GM12874 (cell line): ENCODE data around the gene POU4F1.

ENCODE experiments used
- CTCF ChIP-seq: IDR thresholded peaks from 2 replicates; pipeline ENCODE4 v1.5.1; 2011; ENCODE audit warnings: low read depth, mild to moderate bottlenecking, control low read depth, low read length, moderate library complexity; ENCODE audit not compliant: insufficient read depth

POU4F1 gene, protein sequence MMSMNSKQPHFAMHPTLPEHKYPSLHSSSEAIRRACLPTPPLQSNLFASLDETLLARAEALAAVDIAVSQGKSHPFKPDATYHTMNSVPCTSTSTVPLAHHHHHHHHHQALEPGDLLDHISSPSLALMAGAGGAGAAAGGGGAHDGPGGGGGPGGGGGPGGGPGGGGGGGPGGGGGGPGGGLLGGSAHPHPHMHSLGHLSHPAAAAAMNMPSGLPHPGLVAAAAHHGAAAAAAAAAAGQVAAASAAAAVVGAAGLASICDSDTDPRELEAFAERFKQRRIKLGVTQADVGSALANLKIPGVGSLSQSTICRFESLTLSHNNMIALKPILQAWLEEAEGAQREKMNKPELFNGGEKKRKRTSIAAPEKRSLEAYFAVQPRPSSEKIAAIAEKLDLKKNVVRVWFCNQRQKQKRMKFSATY

DNA sequence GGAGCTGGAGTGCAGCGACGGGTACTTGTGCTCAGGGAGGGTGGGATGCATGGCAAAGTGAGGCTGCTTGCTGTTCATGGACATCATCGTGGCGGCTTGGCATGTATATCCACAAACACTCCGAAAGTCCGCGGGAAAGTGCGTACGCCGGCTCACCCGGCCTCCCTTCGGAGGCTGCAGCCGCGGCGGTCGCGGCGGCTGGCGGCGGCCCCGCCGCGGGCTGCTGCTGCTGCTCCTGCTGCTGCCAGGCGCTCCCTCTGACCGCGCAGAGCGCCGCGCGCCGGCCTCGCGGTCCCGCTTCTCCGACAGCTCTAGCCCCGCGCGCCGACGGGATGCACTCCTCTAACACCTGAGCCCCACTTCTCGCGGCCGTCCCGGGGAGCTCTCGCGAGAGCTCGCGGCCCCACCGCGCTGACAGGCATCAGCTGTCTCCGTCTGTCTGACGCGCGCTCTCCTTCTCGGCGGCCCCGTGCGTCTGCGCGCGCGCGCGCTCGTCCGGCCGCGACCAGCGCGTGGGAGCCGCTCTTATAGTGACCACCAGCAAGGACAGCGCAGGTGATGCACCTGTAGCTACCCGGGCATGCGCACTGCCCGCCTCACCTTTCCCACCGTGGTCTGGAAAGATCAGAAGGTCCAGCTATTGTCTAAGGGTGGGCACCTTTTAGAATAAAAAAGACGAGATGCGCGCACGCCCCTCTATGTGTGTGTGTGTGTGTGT lies at the start of gene POU4F1:
Gene POU4F1 (minus strand): TSS at position 313 of the 718 bp plus-strand sequence. CDS start 226 bp downstream, at position 87.
- TF ChIP-seq CTCF: no peak

DNA sequence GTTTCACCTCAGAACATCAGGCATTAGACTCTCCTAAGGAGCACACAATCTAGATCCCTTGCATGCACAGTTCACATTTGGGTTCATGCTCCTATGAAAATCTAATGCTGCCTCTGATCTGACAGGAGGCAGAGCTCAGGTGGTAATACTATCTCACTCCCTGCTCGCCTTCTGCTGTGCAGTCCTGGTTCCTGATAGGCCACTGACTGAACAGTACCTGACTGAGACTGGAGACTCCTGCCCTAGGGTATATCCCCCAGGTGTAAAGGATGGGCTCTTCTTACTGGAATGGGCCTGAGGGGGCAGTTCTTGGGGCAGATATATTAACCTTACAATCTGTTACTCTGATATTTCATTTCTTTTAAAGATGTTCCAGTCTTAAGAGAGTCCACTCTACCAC lies 49.3 kb upstream of the POU4F1 start:
- TF ChIP-seq CTCF: no peak

GRCh38 chr13:78650717-78651083 lies 47.3 kb upstream of the POU4F1 start:
- no peak for TF ChIP-seq CTCF

DNA sequence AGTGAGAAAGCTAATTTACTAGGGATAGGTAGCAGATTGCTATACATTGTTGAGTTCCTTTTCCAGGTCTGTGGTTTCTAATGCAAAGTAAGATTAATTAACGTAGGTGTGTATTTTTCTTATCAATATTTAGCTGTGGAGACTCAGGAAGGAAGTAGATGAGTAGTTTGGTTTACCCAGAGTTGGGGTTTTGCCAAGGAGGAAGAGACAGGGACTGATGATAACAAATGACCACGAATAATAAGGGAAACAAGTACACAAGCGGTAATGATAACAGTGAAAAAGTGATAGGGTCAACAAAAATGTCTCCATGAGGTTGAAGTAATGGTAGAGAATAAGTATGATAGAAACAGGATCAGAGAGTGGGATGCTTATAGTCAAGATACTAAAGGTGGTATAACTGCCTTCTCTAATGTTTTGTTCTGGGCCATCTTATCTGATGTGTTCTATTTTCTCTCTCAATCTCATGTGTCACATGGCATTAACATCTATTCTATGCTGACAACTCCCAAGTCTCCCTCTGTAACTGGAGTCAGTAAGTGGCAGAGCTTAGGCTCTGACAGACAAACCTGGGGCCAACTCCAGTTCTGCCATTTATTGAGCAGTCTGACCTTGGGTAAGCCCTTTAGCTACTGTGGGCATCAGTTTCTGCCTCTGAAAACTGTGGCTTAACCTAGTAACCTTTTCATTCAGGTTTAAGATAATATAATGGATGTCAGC lies 46.8 kb upstream of the POU4F1 start:
- TF ChIP-seq CTCF: no peak

DNA sequence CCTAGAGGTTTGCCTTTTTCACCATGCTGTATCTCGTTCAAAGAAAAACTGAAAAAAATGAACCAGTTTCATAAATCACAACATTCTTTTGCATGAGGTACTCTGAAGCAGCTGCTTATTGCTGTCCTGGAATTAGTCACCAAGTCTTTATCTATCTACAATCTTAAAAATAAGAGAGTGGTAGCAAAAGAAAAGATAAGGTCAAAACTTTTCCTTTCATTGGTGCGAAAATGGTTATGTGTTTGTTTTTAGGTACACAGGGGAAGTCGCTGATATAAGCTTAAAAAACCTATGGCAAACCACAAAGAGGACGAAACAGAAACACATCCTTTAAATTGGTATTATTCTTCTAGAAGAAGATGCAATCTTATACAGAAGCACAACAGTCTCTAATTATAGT lies 34.9 kb upstream of the POU4F1 start:
- no peak for TF ChIP-seq CTCF

DNA sequence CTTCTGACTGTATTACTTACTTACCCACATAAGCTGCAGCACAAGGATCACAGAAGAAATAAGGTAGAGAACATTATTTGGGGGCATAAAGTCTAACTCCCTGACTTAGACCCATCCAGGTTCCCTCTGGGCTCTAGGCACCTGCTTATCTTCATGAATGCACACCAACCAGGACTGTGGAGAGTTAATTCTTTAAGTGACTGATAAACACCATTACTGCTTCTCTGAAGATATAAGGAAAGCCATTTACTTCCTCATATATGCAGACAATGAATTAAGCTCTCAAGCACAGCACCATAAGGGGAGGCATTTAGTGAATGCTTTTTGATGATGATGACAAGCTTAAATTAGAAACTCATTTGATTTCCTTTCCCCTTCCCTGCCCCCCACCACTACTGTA lies 33.1 kb upstream of the POU4F1 start:
- TF ChIP-seq CTCF: no peak

DNA sequence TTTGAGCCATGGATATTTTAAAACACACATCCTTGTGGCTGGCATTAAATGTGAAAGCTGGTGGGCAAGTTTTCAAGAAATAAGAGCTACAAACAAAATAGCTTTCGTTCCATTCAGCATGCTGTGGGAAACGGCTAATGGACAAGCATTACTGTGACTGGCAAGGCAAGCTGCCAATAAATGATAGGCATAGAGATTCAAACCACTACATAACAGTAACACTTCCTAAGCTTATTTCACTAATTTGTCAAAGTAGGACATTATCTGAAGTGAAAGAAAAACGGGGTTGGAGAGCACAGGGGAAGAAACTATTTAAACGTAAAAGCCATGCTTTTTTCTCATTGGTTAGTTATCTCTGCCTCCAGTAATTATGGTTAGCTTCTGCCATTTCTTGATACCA lies 29.6 kb upstream of the POU4F1 start:
- no peak for TF ChIP-seq CTCF
